Natural killer cell treated with Interleukin-12 subunit alpha and Interleukin-12 subunit beta and Interleukin-15 and Interleukin-18, amount 100 ng/mL, for 72 hours (primary cell): ENCODE results near the gene DNAH12. TPM values are rescaled to one million over a fixed set of nuclear protein-coding genes. Genes with fewer than 3 reads are reported as not detected.
"Not testable (repeated sequence)": the region's sequence is repeated elsewhere in the genome, so short reads cannot be mapped to it uniquely, and the experiment has no call there.

Source experiments
- ATAC-seq, 2 donors: fragments of 150-1000 bp; cut with Tn5 transposase in 1 of 2; sonication (Bioruptor Pico), chemical (Tn5 transposase) in 1 of 2; 2 replicates each; pipeline ENCODE4 v1.10.0; 2021
- DNase-seq: peaks from one replicate; pipeline ENCODE4 v3.0.0; 2022; ENCODE audit warnings: low spot score
- H3K27ac Mint-ChIP-seq, 2 donors: 1 replicate in 1 of 2; 2 replicates in 1 of 2; pipeline ENCODE4 v1.8.0; 2022; ENCODE audit warnings: mixed read lengths in 2 of 2, mild to moderate bottlenecking in 1 of 2, moderate library complexity in 1 of 2
- H3K27me3 Mint-ChIP-seq, 2 donors: 1 replicate in 1 of 2; 2 replicates in 1 of 2; pipeline ENCODE4 v1.8.0; 2022; ENCODE audit warnings: mixed read lengths in 2 of 2
- H3K36me3 Mint-ChIP-seq: one replicate; pipeline ENCODE4 v1.8.0; 2022; ENCODE audit warnings: mixed read lengths
- H3K4me1 Mint-ChIP-seq, 2 donors: 1 replicate in 1 of 2; 2 replicates in 1 of 2; pipeline ENCODE4 v1.8.0; 2022; ENCODE audit warnings: low read depth in 2 of 2, mixed read lengths in 2 of 2, mild to moderate bottlenecking in 1 of 2
- H3K4me3 Mint-ChIP-seq: one replicate; pipeline ENCODE4 v1.8.0; 2022; ENCODE audit warnings: mixed read lengths
- H3K9me3 Mint-ChIP-seq: 2 replicates; pipeline ENCODE4 v1.8.0; 2022; ENCODE audit warnings: mixed read lengths
- total RNA-seq, 2 donors: library from RNA; stranded (reverse); gene quantifications; one replicate each; pipeline ENCODE4 v1.2.3, GENCODE V29; 2022

Gene DNAH12
- total RNA-seq, 2 donors from 2014 or later, result 0.05 to 0.33 TPM

GRCh38 chr3:57477193-57477592 lies 67.0 kb downstream of the DNAH12 start:
- H3K9me3 Mint-ChIP-seq, H3K4me3 Mint-ChIP-seq, H3K4me1 Mint-ChIP-seq, ATAC-seq, H3K27ac Mint-ChIP-seq, H3K36me3 Mint-ChIP-seq, DNase-seq: not testable (repeated sequence)
- peaks cover 5 to 24% of the 10 kb centered on the region in 2 donors for H3K27me3 Mint-ChIP-seq

- H3K4me3 Mint-ChIP-seq, result no peak overlapping the region
- ATAC-seq (no peak), DNase-seq (no peak)
- no peaks in the 10 kb centered on the region for H3K4me1 Mint-ChIP-seq
- H3K9me3 Mint-ChIP-seq, result no peaks in the 10 kb centered on the region
- H3K27ac Mint-ChIP-seq, result no peak overlapping the region
- no peaks in the 10 kb centered on the region for H3K36me3 Mint-ChIP-seq
- H3K27me3 Mint-ChIP-seq, result peaks cover 12 to 23% of the 10 kb centered on the region in 2 donors
Observed at GRCh38 chr3:57464801-57465200, 79.3 kb downstream of the DNAH12 start.

DNA sequence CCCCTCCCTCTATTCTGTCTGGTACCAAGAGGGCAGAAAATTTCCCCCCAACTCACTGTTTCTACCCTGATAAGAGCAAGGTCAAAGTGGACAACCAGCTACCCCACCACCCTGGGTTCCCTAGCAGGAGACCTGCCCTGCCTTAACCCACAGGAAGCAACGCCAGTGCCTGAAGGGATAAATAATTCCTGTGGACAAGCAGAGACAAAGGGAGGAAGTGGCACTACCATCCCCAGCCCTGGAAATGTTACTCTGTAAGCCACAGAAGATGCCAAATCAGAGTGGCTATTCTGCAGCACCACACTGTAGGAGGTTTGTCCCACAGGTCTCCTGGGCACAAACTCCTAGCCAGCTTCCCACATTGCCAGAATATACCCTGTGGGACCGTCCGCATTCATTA lies 80.1 kb downstream of the DNAH12 start:
- H3K27ac Mint-ChIP-seq, result no peak overlapping the region
- ATAC-seq (no peak), DNase-seq (no peak)
- H3K4me3 Mint-ChIP-seq, result no peak overlapping the region
- no peaks in the 10 kb centered on the region for H3K36me3 Mint-ChIP-seq
- H3K4me1 Mint-ChIP-seq, result no peaks in the 10 kb centered on the region
- H3K27me3 Mint-ChIP-seq, result peaks cover 12 to 29% of the 10 kb centered on the region in 2 donors
- no peaks in the 10 kb centered on the region for H3K9me3 Mint-ChIP-seq

DNA sequence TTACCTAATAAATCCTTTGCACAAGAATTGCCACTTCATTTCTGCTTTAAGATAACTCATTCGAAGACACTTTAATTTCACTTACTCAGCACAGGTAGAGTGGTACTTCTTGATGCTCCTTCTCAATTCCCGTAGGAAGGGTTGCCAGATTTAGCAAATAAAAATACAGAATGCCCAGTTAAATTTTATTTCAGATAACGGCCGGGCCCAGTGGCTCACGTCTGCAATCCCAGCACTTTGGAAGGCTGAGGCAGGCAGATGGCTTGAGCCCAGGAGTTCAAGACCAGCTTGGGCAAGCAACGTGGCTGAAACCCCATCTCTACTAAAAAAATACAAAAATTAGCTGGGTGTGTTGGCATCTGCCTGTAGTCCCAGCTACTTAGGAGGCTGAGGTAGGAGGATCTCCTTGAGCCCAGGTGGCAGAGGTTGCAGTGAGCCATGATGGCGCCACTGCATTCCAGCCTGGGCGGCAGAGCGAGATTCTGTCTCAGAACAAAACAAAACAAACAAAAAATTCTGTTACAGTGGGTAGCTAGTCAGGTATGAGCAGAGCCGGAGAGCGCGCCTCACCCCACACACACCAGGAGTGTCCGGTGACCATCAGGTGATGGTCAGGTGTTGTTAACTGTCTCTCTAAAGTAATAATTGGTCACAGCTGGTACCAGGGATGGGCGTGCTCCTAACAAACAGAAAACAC lies 92.8 kb downstream of the DNAH12 start:
- Mint-ChIP-seq H3K4me3 (no peak overlapping the region), H3K27ac (no peak overlapping the region), H3K27me3 (peaks cover 7 to 9% of the 10 kb centered on the region in 2 donors), H3K4me1 (no peaks in the 10 kb centered on the region), H3K36me3 (no peaks in the 10 kb centered on the region), H3K9me3 (no peaks in the 10 kb centered on the region)
- DNase-seq, result no peak
- no peak for ATAC-seq

GRCh38 chr3:57449276-57449847 lies 94.8 kb downstream of the DNAH12 start:
- H3K27ac Mint-ChIP-seq, H3K9me3 Mint-ChIP-seq, H3K4me3 Mint-ChIP-seq, H3K4me1 Mint-ChIP-seq, ATAC-seq, DNase-seq, H3K36me3 Mint-ChIP-seq, H3K27me3 Mint-ChIP-seq: not testable (repeated sequence)

- DNase-seq, H3K4me3 Mint-ChIP-seq, H3K9me3 Mint-ChIP-seq, ATAC-seq, H3K36me3 Mint-ChIP-seq, H3K4me1 Mint-ChIP-seq, H3K27ac Mint-ChIP-seq, H3K27me3 Mint-ChIP-seq: not testable (repeated sequence)
Observed at GRCh38 chr3:57448489-57448888, 95.7 kb downstream of the DNAH12 start.

DNA sequence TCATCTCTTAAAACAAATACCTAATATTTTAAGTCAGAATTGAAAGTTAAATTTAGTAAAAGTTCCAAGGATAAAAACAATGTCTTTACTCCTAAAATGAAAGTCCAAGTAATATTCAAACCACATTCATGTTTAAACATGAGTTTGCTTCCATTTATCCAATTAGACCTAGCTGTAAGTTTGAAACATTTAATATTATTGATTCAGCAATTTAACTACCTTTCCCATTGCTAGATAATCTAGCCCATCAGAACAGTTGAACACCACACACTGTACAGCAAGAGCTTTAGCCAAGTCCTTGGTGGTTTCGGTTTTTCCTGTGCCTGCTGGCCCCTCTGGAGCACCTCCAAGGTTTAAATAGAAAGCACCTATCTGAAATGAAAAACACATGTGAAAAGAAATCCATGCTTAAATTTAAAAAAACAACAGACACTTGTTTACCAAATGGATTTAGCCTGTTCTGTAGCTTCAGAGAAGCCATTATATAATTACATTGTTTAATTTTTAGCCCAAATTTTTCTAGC lies 97.8 kb downstream of the DNAH12 start:
- ATAC-seq, result no peak
- peaks cover 4 to 7% of the 10 kb centered on the region in 2 donors for H3K27me3 Mint-ChIP-seq
- no peaks in the 10 kb centered on the region for H3K36me3 Mint-ChIP-seq
- H3K9me3 Mint-ChIP-seq, result no peaks in the 10 kb centered on the region
- H3K4me3 Mint-ChIP-seq, result no peak overlapping the region
- DNase-seq, result no peak
- H3K27ac Mint-ChIP-seq, result no peak overlapping the region
- H3K4me1 Mint-ChIP-seq, result no peaks in the 10 kb centered on the region

DNA sequence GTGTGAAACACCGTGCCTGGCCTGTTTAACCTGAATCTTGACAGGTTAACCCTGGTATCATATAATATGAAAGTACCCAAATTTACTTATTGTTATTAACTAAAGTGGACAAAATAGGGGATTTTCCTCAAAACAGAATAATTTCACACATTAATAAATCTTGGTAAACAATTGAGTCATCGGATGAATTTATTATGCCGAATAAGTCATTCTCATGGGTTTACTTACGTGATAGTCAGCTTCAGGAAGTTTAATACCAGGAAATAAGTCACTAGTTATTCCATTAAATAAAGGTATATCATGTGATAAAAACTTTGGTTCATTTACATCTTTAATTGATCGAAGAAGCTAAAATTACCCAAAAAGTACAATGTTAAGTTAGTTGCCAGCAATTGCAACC lies 99.7 kb downstream of the DNAH12 start:
- H3K27ac Mint-ChIP-seq, result no peak overlapping the region
- H3K27me3 Mint-ChIP-seq, result peaks cover 9 to 19% of the 10 kb centered on the region in 2 donors
- no peaks in the 10 kb centered on the region for H3K9me3 Mint-ChIP-seq
- no peaks in the 10 kb centered on the region for H3K4me1 Mint-ChIP-seq
- no peak for ATAC-seq
- no peak for DNase-seq
- no peaks in the 10 kb centered on the region for H3K36me3 Mint-ChIP-seq
- no peak overlapping the region for H3K4me3 Mint-ChIP-seq

GRCh38 chr3:57440144-57440543 lies 104.0 kb downstream of the DNAH12 start:
- peaks cover 10 to 33% of the 10 kb centered on the region in 2 donors for H3K27me3 Mint-ChIP-seq
- not testable (repeated sequence) for ATAC-seq, H3K4me3 Mint-ChIP-seq, DNase-seq, H3K27ac Mint-ChIP-seq, H3K4me1 Mint-ChIP-seq, H3K9me3 Mint-ChIP-seq, H3K36me3 Mint-ChIP-seq

DNA sequence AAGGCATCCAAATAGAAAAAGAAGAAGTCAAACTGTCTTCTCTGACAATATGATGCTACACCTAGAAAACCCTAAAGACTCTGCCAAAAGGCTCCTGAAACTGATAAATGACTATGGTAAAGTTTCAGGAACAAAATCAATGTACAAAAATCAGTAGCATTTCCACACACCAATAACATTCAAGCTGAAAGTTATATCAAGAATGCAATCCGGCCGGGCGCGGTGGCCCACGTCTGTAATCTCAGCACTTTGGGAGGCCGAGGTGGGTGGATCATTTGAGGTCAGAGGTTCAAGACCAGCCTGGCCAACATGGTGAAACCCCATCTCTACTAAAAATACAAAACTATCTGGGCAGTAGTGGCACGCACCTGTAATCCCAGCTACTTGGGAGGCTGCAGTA lies 105.7 kb downstream of the DNAH12 start:
- not testable (repeated sequence) for H3K4me3 Mint-ChIP-seq, H3K9me3 Mint-ChIP-seq, H3K27ac Mint-ChIP-seq, H3K36me3 Mint-ChIP-seq, ATAC-seq, H3K4me1 Mint-ChIP-seq, DNase-seq
- peaks cover 10 to 33% of the 10 kb centered on the region in 2 donors for H3K27me3 Mint-ChIP-seq

GRCh38 chr3:57436195-57436761 lies 107.9 kb downstream of the DNAH12 start:
- DNase-seq, result no peak
- H3K4me1 Mint-ChIP-seq, result no peaks in the 10 kb centered on the region
- ATAC-seq, result no peak

DNA sequence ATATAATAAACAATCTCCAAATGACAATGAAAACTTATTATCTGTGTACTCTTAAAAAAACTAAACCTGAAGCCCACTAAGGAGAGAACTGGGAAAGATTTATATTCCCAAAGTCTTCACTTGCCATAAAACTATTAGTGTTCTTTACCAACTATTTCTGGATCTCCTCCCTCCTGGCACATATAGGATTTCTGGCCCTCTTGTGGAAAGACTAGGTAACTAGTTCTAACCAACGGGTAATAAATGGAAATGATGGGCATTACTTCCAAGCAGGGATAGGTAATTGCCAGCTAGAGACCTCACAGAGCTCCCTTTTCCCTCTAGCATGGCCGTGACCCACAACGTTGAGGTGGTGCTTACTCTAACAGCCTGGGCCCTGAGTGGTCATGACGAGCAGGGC lies 110.1 kb downstream of the DNAH12 start:
- no peaks in the 10 kb centered on the region for H3K4me1 Mint-ChIP-seq
- no peak overlapping the region for H3K4me3 Mint-ChIP-seq
- H3K9me3 Mint-ChIP-seq, result no peaks in the 10 kb centered on the region
- no peak for ATAC-seq
- no peaks in the 10 kb centered on the region for H3K36me3 Mint-ChIP-seq
- H3K27me3 Mint-ChIP-seq, result peaks cover 3 to 24% of the 10 kb centered on the region in 2 donors
- H3K27ac Mint-ChIP-seq, result no peak overlapping the region
- no peak for DNase-seq

More at GRCh38 chr3:57436195-57436761, 107.9 kb downstream of the DNAH12 start:
- Mint-ChIP-seq H3K9me3 (no peaks in the 10 kb centered on the region), H3K36me3 (no peaks in the 10 kb centered on the region), H3K27me3 (peaks cover 12 to 35% of the 10 kb centered on the region in 2 donors), H3K4me3 (no peak overlapping the region), H3K27ac (no peak overlapping the region)

GRCh38 chr3:57423335-57423734 lies 120.8 kb downstream of the DNAH12 start:
- H3K4me1 Mint-ChIP-seq, result no peaks in the 10 kb centered on the region
- H3K27ac Mint-ChIP-seq, result no peak overlapping the region
- ATAC-seq, result no peak

GRCh38 chr3:57421336-57421735 lies 122.8 kb downstream of the DNAH12 start:
- ATAC-seq (no peak), DNase-seq (no peak)
- Mint-ChIP-seq H3K4me1 (no peaks in the 10 kb centered on the region), H3K27ac (no peak overlapping the region), H3K36me3 (no peaks in the 10 kb centered on the region), H3K9me3 (no peaks in the 10 kb centered on the region), H3K27me3 (peaks cover 13 to 26% of the 10 kb centered on the region in 2 donors), H3K4me3 (no peak overlapping the region)

More at GRCh38 chr3:57423335-57423734, 120.8 kb downstream of the DNAH12 start:
- DNase-seq, result no peak
- peaks cover 13 to 27% of the 10 kb centered on the region in 2 donors for H3K27me3 Mint-ChIP-seq
- no peaks in the 10 kb centered on the region for H3K9me3 Mint-ChIP-seq
- H3K4me3 Mint-ChIP-seq, result no peak overlapping the region
- no peaks in the 10 kb centered on the region for H3K36me3 Mint-ChIP-seq
